NT2/D1 (cell line): ENCODE measurements around the gene MYBL2.
"Not testable (repeated sequence)": the region's sequence is repeated elsewhere in the genome, so short reads cannot be mapped to it uniquely, and the experiment has no call there.

Experiments
- DNase-seq: peaks from one replicate; pipeline ENCODE4 v3.0.0-alpha.2; 2011; ENCODE audit warnings: low read depth, low spot score
- H3K27me3 ChIP-seq: 2 replicates; pipeline ENCODE4 v1.6.0; 2011; ENCODE audit warnings: mild to moderate bottlenecking; ENCODE audit not compliant: insufficient read length, insufficient read depth
- H3K36me3 ChIP-seq: 2 replicates; pipeline ENCODE4 v1.6.1; 2011; ENCODE audit warnings: mild to moderate bottlenecking, low read length, mixed read lengths; ENCODE audit not compliant: insufficient read depth, insufficient read length
- H3K4me1 ChIP-seq: 2 replicates; pipeline ENCODE4 v1.5.1; 2011; ENCODE audit not compliant: insufficient read depth, insufficient read length
- H3K4me3 ChIP-seq: 2 replicates; pipeline ENCODE4 v1.5.1; 2011; ENCODE audit warnings: low read depth; ENCODE audit not compliant: insufficient read length
- H3K9ac ChIP-seq: 2 replicates; pipeline ENCODE4 v1.6.0; 2011; ENCODE audit warnings: low read depth; ENCODE audit not compliant: insufficient read length
- H3K9me3 ChIP-seq: 2 replicates; pipeline ENCODE4 v1.5.1; 2011; ENCODE audit warnings: mild to moderate bottlenecking, low read length; ENCODE audit not compliant: insufficient read depth
- SUZ12 ChIP-seq: IDR thresholded peaks from 2 replicates; pipeline ENCODE4 v1.6.1; 2011; ENCODE audit not compliant: insufficient read length, insufficient read depth; ENCODE audit errors: extremely low read depth
- YY1 ChIP-seq: IDR thresholded peaks from 2 replicates; pipeline ENCODE4 v1.6.1; 2011; ENCODE audit not compliant: insufficient read length, insufficient read depth
- ZNF274 ChIP-seq: IDR thresholded peaks from 2 replicates; pipeline ENCODE4 v1.6.1; 2011; ENCODE audit warnings: mild to moderate bottlenecking, low read depth, low read length

Gene MYBL2

DNA sequence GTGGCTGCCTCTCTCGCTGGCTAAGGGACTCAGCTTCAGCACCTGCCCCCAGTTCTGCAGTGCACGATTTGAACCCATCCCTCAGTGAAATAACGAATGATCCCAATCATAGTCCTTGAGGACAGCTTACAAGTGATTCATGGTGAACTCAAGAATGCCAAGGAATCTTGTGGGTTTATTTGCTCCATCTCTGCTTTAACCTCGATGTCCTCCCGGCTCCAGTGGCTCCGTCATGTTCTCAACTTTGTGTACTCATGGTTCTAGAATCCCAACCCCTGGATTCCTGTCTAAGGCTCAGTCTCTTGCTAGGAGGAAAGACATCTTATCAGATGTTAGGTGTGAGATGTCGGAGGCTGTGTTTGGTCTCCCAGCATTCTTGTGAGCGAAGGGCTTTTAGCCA, 88.9 kb downstream of the MYBL2 start:
- Histone ChIP-seq H3K4me3 (no peak overlapping the region), H3K27me3 (no peaks in the 10 kb centered on the region), H3K9me3 (no peaks in the 10 kb centered on the region), H3K9ac (no peak overlapping the region), H3K36me3 (no peaks in the 10 kb centered on the region), H3K4me1 (no peaks in the 10 kb centered on the region)
- no peak for TF ChIP-seq YY1
- no peak for TF ChIP-seq ZNF274
- no peak for TF ChIP-seq SUZ12
- DNase-seq: no peak

- H3K27me3 ChIP-seq, H3K4me1 ChIP-seq, H3K9me3 ChIP-seq, H3K9ac ChIP-seq, H3K4me3 ChIP-seq, H3K36me3 ChIP-seq, DNase-seq: not testable (repeated sequence)
Measured at GRCh38 chr20:43757888-43758287, 91.0 kb downstream of the MYBL2 start.

GRCh38 chr20:43761386-43762340, 94.7 kb downstream of the MYBL2 start:
- H3K4me3 ChIP-seq: no peak overlapping the region
- DNase-seq: no peak
- no peak overlapping the region for H3K9ac ChIP-seq
- no peaks in the 10 kb centered on the region for H3K27me3 ChIP-seq
- H3K4me1 ChIP-seq: no peaks in the 10 kb centered on the region
- H3K9me3 ChIP-seq: no peaks in the 10 kb centered on the region
- no peaks in the 10 kb centered on the region for H3K36me3 ChIP-seq
- TF ChIP-seq YY1 (no peak), ZNF274 (no peak), SUZ12 (no peak)

DNA sequence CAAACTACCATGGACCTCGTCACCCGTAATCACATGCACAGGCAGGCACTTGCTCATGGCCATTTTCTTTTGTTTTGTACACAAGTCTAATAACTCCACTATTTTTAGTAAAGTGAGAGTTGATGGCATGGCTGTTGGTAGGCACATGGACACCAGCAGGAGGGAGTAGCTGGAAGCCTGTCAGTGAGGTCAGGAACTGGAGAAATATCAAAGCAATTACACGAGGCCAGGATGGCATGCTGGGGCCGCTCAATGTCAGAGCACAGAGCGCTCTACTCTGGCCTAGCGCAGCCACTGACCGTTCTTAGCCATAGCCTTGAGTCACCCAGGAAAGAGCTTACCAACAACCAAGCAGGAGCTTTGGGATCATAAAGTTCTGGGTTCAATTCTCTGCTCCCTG, 96.0 kb downstream of the MYBL2 start:
- Histone ChIP-seq H3K9ac (no peak overlapping the region), H3K4me3 (no peak overlapping the region), H3K4me1 (no peaks in the 10 kb centered on the region), H3K9me3 (no peaks in the 10 kb centered on the region), H3K27me3 (no peaks in the 10 kb centered on the region), H3K36me3 (no peaks in the 10 kb centered on the region)
- no peak for DNase-seq
- TF ChIP-seq SUZ12: no peak
- no peak for TF ChIP-seq ZNF274
- TF ChIP-seq YY1: no peak

- DNase-seq: no peak
- H3K9ac ChIP-seq: no peak overlapping the region
- no peaks in the 10 kb centered on the region for H3K36me3 ChIP-seq
- no peaks in the 10 kb centered on the region for H3K4me1 ChIP-seq
- no peak overlapping the region for H3K4me3 ChIP-seq
- H3K27me3 ChIP-seq: no peaks in the 10 kb centered on the region
- no peaks in the 10 kb centered on the region for H3K9me3 ChIP-seq
- TF ChIP-seq ZNF274 (no peak), YY1 (no peak), SUZ12 (no peak)
Measured at GRCh38 chr20:43765916-43766315, 99.0 kb downstream of the MYBL2 start.
